NCI-H774 (cell line): Measurements from ENCODE around the gene DNAH12.

Experiments used
- DNase-seq: peaks from one replicate; lab custom pipeline; 2025; lab: John Stamatoyannopoulos, UW

The DNAH12 gene

GRCh38 chr3:57544181-57545125 is at the start of gene DNAH12:
DNAH12 (minus strand) TSS chr3:57544344; CDS start chr3:57542870, 1,474 bp downstream.
- peak; percentile 61 for DNase-seq

- no peak for DNase-seq
Observed at GRCh38 chr3:57592306-57592705, 48.2 kb upstream of the DNAH12 start.

- DNase-seq: no peak
Observed at GRCh38 chr3:57587905-57588304, 43.8 kb upstream of the DNAH12 start.

GRCh38 chr3:57586778-57587177 is 42.6 kb upstream of the DNAH12 start:
- DNase-seq: no peak

- DNase-seq: no peak
Observed at GRCh38 chr3:57583544-57583943, 39.4 kb upstream of the DNAH12 start.

- DNase-seq: no peak
Observed at GRCh38 chr3:57582474-57583168, 38.5 kb upstream of the DNAH12 start.

- DNase-seq: no peak
Observed at GRCh38 chr3:57577801-57578200, 33.7 kb upstream of the DNAH12 start.

GRCh38 chr3:57575966-57576626 is 32.0 kb upstream of the DNAH12 start:
- DNase-seq: no peak

- no peak for DNase-seq
Observed at GRCh38 chr3:57572096-57572495, 28.0 kb upstream of the DNAH12 start.

- DNase-seq: no peak
Observed at GRCh38 chr3:57570878-57571277, 26.7 kb upstream of the DNAH12 start.

GRCh38 chr3:57569859-57570450 is 25.8 kb upstream of the DNAH12 start:
- no peak for DNase-seq

GRCh38 chr3:57559526-57559925 is 15.4 kb upstream of the DNAH12 start:
- DNase-seq: no peak

- no peak for DNase-seq
Observed at GRCh38 chr3:57557085-57557537, 13.0 kb upstream of the DNAH12 start.

GRCh38 chr3:57556459-57557084 is 12.4 kb upstream of the DNAH12 start:
- no peak for DNase-seq

- peak; percentile 67 for DNase-seq
Observed at GRCh38 chr3:57555738-57556458, 11.8 kb upstream of the DNAH12 start, which contains the start of gene PDE12. PDE12 (plus strand) TSS chr3:57556274; CDS start chr3:57556380, 106 bp downstream.

GRCh38 chr3:57555306-57555705 is 11.2 kb upstream of the DNAH12 start:
- DNase-seq: no peak

- no peak for DNase-seq
Observed at GRCh38 chr3:57546616-57547015, 2.5 kb upstream of the DNAH12 start.

GRCh38 chr3:57545636-57546268 is 1.6 kb upstream of the DNAH12 start:
- no peak for DNase-seq

GRCh38 chr3:57538465-57538864 is 5.7 kb downstream of the DNAH12 start:
- no peak for DNase-seq

- no peak for DNase-seq
Observed at GRCh38 chr3:57530071-57530608, 14.0 kb downstream of the DNAH12 start.
